ENCODE results near the gene CAST.

Gene CAST

GRCh38 chr5:96729156-96729555 lies 67.0 kb downstream of the CAST start (continued):
- TF ChIP-seq ZNF280D (tag by site-specific recombination; IDR thresholded peaks at IDR 0.05) = no peak
- no peak for TF ChIP-seq ZNF624 (tag by site-specific recombination; IDR thresholded peaks at IDR 0.05)
- no peak for TF ChIP-seq ZNF48 (tag by site-specific recombination; IDR thresholded peaks at IDR 0.05)
- no peak for TF ChIP-seq ZNF776 (tag by site-specific recombination; IDR thresholded peaks at IDR 0.05; ENCODE audit: borderline replicate concordance)
- no peak for TF ChIP-seq ZNF621 (tag by site-specific recombination; IDR thresholded peaks at IDR 0.05)
- TF ChIP-seq ZNF501 (tag by site-specific recombination; IDR thresholded peaks at IDR 0.05) = no peak
- no peak for TF ChIP-seq ZSCAN4 (tag by site-specific recombination; IDR thresholded peaks at IDR 0.05)

GRCh38 chr5:96730586-96730985 lies 68.4 kb downstream of the CAST start:
- no peaks in the 10 kb centered on the region for H3K9me3 ChIP-seq (ENCODE audit: control insufficient read depth, insufficient read depth, low read depth, low read length)
- POLR2A ChIA-PET = interaction anchor here (0.7 kb wide), 1 partner anchor 474 kb away, joined by 3 read pairs; no protein-coding TSS in a partner anchor
- H3K36me3 ChIP-seq (ENCODE audit: control insufficient read depth in 2 of 2, insufficient read depth in 1 of 2, low read length in 2 of 2) = peaks cover 0 to 20% of the 10 kb centered on the region in 2 experiments; a peak in 1 of 3 replicates
- TF ChIP-seq BCL11A (tag by site-specific recombination; IDR thresholded peaks at IDR 0.05; ENCODE audit: low read depth) (no peak), ZNF580 (tag by site-specific recombination; IDR thresholded peaks at IDR 0.05) (no peak), ZNF292 (tag by site-specific recombination; IDR thresholded peaks at IDR 0.05; ENCODE audit: borderline replicate concordance, low read depth) (no peak), MZF1 (tag by site-specific recombination; IDR thresholded peaks at IDR 0.05; ENCODE audit: borderline replicate concordance) (no peak), ZNF549 (tag by site-specific recombination; IDR thresholded peaks at IDR 0.05) (no peak), ELK4 (IDR thresholded peaks at IDR 0.05; ENCODE audit: borderline replicate concordance, low read depth, low read length) (no peak), ZNF311 (tag by site-specific recombination; IDR thresholded peaks at IDR 0.05; ENCODE audit: borderline replicate concordance) (no peak), ZSCAN23 (tag by site-specific recombination; IDR thresholded peaks at IDR 0.05) (no peak), RBAK (tag by site-specific recombination; IDR thresholded peaks at IDR 0.05) (no peak), ZNF175 (tag by site-specific recombination; IDR thresholded peaks at IDR 0.05) (no peak), ZNF548 (tag by site-specific recombination; IDR thresholded peaks at IDR 0.05) (no peak), ZNF114 (tag by site-specific recombination; IDR thresholded peaks at IDR 0.05) (no peak), SP2 (tag by site-specific recombination; IDR thresholded peaks at IDR 0.05) (no peak), TCF7L2 (IDR thresholded peaks at IDR 0.05; ENCODE audit: borderline replicate concordance, low read depth, low read length) (no peak), ZNF777 (tag by site-specific recombination; IDR thresholded peaks at IDR 0.05; ENCODE audit: borderline replicate concordance) (no peak)
- CTCF ChIA-PET = interaction anchor here (0.6 to 3.1 kb wide), 5 partner anchors 10 to 130 kb away, joined by 3 to 11 read pairs (median 4); no protein-coding TSS in a partner anchor
- H3K27ac ChIP-seq (ENCODE audit: extremely low read depth, low read depth, low read length) = no peak overlapping the region
- no peaks in the 10 kb centered on the region for H3K4me1 ChIP-seq (ENCODE audit: control insufficient read depth, insufficient read depth, low read length)
- no peak overlapping the region for H3K4me3 ChIP-seq (ENCODE audit: low read depth, low read length)

Measured in HEK293 (cell line).